GM19193 (cell line): ENCODE data around the gene SNX6.

Experiments
- POLR2A ChIP-seq: IDR thresholded peaks from 4 replicates; pipeline ENCODE4 v1.6.1; 2011; ENCODE audit not compliant: insufficient read depth, insufficient read length; ENCODE audit errors: extremely low read depth

The SNX6 gene

GRCh38 chr14:34604995-34605394 lies 25.0 kb downstream of the SNX6 start:
- TF ChIP-seq POLR2A: no peak

DNA sequence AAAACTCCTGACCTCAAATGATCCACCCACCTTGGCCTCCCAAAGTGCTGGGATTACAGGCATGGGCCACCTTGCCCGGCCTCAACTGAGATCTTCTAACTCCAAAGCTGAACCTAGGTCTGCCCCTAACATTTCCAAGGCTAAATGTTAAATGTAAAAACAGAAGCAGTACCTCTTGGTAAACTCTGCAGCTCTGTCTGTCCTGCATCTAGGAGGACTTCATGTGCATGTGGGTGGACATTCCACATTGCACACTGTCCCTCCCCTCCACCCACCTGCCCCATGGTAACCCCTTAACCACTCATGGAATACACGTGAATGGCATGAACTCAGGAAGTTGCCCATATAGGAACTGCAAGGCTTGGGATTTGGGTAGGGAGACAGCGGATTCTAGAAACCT lies 33.1 kb downstream of the SNX6 start:
- no peak for TF ChIP-seq POLR2A

GRCh38 chr14:34593740-34594375 lies 36.1 kb downstream of the SNX6 start:
- TF ChIP-seq POLR2A: no peak

DNA sequence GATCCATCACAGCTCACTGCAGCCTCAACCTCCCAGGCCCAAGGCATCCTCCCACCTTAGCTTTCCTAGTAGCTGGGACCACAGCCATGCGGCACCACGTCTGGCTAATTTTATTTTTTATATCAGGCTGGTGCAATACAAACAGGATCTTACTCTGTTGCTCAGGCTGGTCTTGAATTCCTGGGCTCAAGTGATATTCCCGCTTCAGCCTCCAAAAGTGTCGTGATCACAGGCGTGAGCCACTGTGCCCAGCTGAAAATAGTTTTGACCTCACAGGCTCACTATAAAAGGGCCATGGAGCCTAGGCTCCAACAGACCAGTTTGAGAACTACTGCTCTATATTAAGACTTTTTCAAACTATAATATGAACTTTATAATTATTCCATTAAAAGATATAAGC lies 37.3 kb downstream of the SNX6 start:
- no peak for TF ChIP-seq POLR2A

DNA sequence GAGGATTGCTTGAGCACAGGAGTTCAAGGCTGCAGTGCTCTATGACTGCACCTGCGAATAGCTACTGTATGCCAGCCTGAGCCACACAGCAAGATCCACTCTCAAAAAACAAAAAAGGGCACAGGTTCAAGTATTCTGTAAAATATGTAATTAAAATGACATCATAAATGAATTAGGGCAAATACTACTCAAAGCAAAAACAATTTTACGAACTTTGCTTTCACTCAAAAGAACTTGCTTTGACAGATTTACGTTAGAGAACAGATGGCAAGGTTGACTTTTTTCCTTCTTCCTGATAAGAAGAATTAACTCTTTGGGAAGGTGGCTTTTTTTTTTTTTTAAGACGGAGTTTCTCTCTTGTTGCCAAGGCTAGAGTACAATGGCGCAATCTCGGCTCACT lies 46.4 kb downstream of the SNX6 start:
- TF ChIP-seq POLR2A: no peak

- TF ChIP-seq POLR2A: no peak
Measured at GRCh38 chr14:34582117-34582680, 47.7 kb downstream of the SNX6 start.

DNA sequence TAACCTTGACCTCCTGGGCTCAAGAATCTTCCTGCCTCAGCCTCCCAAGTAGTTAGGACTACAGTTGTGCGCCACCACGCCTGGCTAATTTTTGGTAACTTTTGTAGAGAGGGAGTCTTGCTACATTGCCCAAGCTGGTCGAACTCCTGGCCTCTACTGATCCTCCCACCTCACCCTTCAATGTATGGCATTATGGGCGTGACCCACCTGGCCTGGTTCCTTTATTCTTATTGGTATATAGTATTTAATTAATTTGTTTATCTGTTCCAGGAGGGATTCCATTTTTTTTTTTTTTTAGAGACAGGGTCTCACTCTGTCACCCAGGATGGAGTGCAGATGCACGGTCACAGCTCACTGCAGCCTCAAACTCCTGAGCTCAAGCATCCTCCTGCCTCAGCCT lies 49.6 kb downstream of the SNX6 start:
- no peak for TF ChIP-seq POLR2A

DNA sequence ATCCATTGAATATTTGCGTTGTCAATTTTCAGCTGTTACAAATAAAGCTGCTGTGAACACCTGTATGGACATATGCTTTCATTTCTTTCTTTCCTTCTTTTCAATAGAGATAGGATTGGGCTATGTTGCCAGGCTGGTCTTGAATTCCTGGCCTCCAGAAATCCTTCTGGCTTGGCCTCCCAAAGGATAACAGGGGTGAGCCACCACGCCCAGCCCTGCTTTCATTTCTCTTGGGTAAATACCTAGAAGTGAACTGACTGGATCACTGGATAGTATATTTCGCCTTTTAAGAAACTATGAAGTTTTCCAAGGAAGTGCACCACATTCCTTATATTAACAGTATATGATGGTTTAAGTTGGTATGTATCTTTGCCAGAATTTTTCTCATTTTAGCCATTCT lies 58.2 kb downstream of the SNX6 start:
- no peak for TF ChIP-seq POLR2A

- no peak for TF ChIP-seq POLR2A
Measured at GRCh38 chr14:34569750-34570149, 60.2 kb downstream of the SNX6 start.

GRCh38 chr14:34568803-34569202 lies 61.1 kb downstream of the SNX6 start:
- TF ChIP-seq POLR2A: no peak

- TF ChIP-seq POLR2A: no peak
Measured at GRCh38 chr14:34562776-34563150, 67.2 kb downstream of the SNX6 start.

- peak; percentile 17 for TF ChIP-seq POLR2A
Measured at GRCh38 chr14:34554540-34555250, 75.3 kb downstream of the SNX6 start.

DNA sequence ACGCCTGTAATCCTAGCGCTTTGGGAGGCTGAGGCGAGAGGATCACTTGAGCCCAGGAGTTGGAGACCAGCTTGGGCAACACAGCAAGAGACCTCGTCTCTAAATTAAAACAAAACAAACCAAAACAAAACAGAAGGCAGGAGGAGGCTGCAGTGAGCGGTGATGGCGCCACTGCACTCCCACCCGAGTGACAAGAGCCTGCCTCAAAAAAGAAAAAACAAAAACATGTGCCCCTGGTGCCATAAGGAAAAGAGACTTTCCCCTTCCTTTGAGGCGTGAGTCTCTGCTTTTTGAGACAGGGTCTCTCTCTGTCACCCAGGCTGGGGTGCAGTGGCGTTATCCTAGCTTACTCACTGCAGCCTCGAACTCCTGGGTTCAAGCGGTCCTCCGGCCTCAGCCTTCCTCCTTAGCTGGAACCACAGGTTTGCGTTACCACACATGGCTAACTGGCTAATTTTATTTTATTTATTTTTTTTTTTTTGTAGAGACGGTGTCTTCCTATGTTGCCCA lies 81.4 kb downstream of the SNX6 start:
- TF ChIP-seq POLR2A: no peak

DNA sequence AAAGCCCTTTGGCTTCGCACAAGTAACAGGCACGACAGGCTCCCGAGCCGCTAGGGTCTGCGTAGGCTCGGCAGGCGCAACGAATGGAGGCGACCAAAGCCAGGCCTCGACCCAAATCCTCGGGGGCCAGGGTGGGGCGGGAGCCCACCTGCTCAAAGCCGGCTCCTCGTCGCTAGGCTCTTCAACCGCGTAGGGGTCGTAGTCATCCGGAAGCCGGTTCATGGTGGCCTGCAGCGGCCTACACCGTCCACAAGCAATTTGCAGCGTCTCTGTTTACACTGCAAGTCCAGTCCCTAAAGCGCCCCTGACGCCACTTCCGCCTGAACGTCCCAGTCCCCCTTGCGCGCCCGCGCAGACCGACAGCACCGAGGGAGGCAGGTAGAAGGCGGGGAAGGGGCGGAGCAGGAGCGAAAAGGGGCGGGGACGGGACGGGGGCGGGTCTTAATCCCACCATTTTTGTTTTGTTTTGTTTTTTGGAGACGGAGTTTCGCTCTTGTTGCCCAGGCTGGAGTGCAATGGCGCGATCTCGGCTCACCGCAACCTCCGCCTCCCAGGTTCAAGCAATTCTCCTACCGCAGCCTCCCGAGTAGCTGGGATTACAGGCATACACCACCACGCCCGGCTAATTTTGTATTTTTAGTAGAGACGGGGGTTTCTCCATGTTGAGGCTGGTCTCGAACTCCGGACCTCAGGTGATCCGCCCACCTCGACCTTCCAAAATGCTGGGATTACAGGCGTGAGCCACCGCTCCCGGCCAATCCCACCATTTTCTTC lies 90.4 kb downstream of the SNX6 start, which contains the start of gene EAPP:
EAPP (minus strand) TSS at position 295 of the 774 bp plus-strand sequence; CDS start at position 222, 73 bp downstream.
- TF ChIP-seq POLR2A: peak; percentile 86

GRCh38 chr14:34538871-34539406 lies 91.0 kb downstream of the SNX6 start:
- no peak for TF ChIP-seq POLR2A
